Daoy (cell line): Measurements from ENCODE around the gene SULT2B1. TPM values are rescaled to one million over a fixed set of nuclear protein-coding genes. Genes with fewer than 3 reads are reported as not detected.
"Not testable (repeated sequence)": the region's sequence is repeated elsewhere in the genome, so short reads cannot be mapped to it uniquely, and the experiment has no call there.

Experiments
- DNase-seq: peaks from one replicate; pipeline ENCODE4 v3.0.0-alpha.2; 2015; ENCODE audit warnings: low read depth
- total RNA-seq: library from RNA; depleted of rRNA; stranded (reverse); fragments of >200 nt; shearing (Covaris generic); gene quantifications from 2 replicates; pipeline ENCODE4 v1.2.3, GENCODE V29; 2014

SULT2B1 gene
- total RNA-seq, 1 experiment from 2014 or later = not detected

DNA sequence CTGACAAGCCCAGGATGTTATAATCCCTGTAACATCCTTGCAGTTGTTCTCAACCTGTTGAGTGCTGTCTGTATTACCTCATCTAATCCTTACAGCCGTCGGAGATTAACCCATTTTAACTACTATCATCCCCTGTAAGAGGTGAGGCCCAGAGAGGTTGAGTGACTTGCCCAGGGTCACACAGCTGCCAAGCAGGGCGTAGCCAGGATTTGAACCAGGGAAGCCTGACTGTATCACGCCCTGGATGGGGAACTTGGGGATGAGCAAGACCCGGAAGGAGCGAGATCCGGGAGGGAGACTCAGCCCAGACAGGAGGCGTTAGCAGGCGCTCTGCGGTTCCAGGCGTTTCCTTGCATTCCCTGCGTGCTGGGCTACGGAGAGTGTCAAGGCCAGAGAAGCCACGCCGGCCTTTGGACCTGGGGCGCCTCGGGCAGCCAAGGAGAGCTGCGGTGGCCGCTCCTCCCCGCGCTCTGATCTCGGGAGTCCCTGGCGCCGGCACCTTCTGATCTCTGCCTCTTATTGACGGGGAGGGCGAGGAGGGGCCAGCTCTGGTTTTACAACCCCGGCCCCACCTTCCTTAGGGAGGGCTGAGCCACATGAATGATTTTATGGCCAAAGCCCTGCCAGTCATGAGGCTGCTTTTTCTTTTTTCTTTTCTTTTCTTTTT is 6.2 kb downstream of the SULT2B1 start:
- DNase-seq = peak; percentile 36

DNA sequence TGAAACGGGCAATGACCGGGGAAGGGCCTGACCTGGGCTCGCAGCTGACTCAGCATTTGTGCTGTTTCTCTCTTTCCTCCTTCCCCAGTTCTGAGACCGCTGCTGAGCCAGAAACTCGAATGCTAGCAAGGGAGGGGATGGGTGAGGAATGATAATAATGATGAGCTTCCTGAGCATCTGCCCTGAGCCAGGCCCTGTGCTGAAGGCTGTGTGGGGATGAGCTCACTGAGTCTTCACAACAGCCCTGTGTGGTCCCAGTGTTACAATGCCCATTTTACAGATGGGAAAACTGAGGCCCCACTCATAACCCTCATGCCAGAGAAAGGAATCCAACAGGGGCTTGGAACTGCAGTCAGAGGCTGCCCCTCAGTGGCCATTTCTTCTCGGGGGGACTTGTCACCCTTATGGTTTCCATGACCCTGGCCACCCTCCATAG is 8.1 kb downstream of the SULT2B1 start:
- no peak for DNase-seq

DNA sequence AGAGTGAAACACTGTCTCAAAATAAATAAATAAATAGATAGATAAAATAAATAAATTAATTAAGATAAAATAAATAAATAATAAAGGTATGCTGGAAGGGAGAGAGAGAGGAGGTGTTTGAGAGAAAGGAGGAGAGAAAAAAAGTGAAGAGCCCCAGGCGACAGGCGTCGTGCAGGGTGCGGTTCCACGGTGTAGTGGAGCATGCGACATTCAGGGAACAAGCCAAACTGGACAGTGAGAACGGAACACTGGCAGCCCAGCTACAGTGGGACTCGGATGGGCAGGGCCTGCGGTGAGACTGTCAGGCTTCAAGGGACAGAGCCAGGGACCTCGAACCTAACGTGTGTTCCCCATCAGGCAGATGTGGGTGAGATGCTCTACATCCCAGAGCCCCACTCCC is 9.4 kb downstream of the SULT2B1 start:
- no peak for DNase-seq

DNA sequence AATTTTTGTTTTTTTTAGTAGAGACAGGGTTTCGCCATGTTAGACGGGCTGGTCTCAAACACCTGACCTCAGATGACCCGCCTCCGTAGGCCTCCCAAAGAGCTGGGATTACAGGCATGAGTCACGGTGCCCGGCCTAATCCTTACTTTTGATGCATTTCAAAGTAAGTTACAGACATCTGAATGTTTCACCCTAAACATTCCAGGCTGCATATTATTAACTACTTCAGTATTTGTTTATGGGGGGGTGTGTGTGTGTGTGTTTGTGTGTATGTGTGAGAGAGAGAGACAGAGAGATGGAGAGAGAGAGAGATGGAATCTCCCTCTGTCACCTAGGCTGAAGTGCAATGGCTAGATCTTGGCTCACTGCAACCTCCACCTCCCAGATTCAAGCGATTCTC is 13.1 kb downstream of the SULT2B1 start:
- DNase-seq = no peak

DNA sequence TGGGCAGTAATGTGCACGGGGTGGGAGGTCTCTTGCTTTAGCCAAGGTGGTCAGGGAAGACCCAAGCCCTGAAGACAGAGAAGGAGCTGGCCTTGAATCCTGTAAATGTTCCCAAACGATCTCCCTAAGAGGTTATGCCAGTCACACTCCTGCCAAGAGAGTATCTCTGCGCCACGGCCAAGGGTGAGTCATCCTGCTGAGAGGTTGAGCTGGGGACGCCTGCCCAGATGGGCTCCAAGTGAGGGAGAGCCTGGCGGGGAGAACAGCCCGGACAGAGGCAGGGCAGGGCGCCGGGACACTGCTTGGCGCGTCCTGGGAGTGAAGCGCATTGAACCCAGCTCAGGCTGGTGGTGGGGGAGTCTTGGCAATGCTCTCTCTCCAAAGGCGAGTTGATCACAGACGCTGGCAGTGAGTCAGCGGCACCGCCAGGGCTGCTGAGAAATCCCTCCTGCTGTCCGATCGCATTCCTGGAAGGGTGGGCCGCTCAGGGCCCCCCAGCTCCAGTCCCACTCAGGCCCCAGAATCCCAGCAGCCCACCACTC is 16.4 kb downstream of the SULT2B1 start:
- peak; percentile 95 for DNase-seq

DNA sequence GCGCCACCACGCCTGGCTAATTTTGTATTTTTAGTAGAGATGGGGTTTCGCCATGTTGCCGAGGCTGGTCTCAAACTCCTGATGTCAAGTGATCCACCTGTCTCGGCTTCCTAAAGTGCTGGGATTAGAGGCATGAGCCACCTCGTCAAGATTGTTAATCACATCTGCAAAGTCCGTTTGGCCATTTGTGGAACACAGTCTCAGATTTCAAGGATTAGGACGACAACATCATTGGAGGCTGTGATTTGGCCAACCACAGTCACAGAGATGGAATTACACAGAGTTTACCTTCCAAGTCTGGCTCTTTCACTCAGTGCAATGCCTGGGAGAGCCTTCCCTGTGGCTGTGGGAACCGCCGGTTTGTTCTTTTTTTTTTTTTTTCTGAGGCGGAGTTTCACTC is 17.8 kb downstream of the SULT2B1 start:
- peak; percentile 50 for DNase-seq

DNA sequence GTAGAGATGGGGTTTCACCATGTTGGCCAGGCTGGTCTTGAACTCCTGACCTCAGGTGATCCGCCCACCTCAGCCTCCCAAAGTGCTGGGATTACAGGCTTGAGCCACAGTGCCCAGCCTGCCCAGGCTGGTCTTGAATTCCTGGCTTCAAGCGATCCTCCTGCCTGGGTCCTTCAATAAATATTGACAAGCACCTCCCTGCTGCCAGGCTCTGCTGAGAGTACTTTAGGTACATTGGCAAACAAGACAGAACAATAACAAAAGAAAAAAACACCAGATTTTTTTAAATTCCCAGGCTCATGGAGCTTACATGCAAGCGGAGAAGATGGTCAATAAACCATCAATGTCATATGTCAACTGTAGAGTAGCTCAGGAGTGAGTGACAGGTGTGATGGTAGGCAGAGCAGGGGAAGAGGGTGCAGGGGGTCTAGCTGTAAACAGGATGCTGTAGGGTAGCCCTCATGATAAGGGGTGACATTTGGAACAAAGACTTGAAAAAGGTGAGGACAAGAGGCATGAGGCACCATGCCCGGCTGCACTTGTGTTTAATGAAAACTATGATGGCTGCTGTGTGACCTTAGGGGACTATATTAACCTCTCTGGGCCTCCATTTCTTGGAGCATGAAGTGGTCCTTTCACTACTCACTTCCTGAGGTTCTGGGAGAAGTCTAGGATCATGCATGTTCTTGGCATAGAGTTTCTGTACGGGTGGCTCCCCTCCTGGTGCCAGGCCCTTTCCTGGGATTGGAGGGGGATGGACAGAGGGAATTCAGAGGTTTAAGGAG is 19.6 kb downstream of the SULT2B1 start:
- no peak for DNase-seq

DNA sequence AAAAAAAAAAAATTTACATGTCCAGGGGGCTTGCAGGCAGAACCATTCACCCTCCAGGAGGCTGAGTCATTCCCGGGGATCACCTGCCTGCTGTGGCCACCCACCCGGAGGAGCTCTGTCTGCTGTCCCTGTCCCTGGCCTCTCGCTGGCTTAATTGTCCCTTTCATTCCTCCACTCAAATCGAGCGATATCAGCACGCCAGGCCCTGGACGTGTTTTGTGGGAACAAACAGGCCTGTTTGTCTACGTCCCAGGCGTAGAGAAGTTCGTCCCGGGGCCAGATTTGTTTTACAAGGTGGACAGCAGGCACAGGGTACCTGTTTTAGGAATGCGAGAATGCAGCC is 21.2 kb downstream of the SULT2B1 start:
- DNase-seq = no peak

DNA sequence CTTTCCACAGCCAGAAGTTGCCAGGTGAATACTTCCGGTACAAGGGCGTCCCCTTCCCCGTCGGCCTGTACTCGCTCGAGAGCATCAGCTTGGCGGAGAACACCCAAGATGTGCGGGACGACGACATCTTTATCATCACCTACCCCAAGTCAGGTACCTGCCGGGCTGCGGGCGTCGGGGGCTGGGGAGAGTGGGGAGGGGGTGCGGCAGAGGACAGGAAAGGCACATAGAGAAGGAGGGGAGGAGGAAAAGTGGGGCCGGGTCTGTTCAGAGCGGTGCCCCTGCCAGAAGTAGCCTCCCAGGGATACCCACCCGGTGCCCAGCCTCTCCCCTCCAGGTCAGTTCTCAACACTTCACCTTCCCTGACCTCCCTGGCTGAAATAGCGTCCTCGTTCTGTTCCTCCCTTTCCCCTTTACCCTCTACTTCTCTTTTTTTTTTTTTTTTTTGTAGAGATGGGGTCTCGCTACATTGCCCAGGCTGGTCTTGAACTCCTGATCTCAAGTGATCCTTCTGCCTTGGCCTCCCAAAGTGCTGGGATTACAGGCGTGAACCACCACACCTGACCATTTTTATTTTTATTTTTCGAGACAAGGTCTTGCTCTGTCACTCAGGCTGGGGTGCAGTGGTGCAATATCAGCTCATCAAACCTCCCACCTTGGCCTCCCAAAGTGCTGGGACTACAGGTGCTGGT is 24.1 kb downstream of the SULT2B1 start:
- DNase-seq = no peak

DNA sequence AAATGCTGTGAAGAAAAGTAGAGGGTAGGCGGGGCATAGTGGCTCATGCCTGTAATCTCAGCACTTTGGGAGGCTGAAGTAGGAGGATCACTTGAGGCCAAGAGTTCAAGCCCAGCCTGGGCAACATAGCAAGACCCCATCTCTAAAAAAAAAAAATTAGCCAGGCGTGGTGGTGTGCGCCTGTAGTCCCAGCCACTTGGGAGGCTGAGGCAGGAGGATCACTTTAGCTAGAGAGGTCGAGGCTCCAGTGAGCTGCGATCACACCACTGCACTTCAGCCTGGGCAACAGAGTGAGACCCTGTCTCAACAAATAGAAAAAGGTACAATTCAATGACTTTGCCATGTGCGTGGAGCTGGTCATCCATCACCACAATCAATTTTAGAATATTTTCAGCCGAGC is 25.9 kb downstream of the SULT2B1 start:
- DNase-seq = not testable (repeated sequence)

DNA sequence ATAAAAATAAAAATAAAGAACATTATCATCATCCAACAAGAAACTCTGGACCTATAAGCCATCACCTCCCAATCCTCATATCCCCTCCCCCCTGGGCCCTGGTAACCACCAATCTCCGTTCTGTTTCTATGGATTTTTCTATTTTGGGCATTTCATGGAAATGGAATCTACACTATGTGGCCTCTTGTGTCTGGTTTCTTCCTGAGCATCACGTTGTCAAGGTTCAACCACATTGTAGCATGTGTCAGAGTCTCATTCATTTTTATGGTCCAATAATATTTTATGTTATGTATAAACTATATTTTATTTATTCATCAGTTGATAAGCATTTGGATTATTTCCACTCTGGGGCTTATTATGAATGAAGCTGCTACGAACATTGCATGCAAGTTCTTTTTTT is 26.9 kb downstream of the SULT2B1 start:
- no peak for DNase-seq

DNA sequence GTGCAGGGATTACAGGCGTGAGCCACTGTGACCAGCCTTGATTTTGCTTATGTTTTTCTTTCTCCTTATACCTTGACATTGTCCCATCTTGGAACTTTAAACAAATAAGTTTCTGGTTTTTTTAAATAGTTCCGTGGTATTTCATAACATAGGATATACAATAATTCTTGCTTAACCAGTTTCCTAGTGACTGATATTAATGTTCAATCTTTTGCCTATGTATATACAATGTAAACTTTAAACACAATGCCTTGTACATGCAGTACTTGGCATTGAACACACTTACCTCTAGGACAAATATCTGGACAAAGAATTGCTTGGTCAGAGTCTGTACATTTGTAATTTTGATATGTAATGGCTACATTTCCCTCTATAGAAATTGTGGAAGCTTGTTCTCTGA is 30.2 kb downstream of the SULT2B1 start:
- DNase-seq = no peak

DNA sequence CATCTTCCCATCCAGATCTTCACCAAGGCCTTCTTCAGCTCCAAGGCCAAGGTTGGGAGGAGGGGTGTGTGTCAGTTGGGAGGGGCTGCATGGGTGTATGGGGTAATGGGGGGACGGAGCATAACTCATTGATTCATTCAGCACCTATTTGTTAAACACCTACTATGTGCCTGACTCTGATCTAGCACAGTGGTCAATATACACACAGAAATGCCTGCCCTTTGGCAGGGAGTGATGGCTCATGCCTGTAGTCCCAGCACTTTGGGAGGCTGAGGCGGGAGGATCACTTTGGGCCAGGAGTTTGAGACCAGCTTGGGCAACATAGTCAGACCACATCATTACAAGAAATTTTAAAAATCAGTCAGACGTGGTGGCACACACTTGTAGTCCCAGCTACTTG is 35.4 kb downstream of the SULT2B1 start:
- DNase-seq = no peak

DNA sequence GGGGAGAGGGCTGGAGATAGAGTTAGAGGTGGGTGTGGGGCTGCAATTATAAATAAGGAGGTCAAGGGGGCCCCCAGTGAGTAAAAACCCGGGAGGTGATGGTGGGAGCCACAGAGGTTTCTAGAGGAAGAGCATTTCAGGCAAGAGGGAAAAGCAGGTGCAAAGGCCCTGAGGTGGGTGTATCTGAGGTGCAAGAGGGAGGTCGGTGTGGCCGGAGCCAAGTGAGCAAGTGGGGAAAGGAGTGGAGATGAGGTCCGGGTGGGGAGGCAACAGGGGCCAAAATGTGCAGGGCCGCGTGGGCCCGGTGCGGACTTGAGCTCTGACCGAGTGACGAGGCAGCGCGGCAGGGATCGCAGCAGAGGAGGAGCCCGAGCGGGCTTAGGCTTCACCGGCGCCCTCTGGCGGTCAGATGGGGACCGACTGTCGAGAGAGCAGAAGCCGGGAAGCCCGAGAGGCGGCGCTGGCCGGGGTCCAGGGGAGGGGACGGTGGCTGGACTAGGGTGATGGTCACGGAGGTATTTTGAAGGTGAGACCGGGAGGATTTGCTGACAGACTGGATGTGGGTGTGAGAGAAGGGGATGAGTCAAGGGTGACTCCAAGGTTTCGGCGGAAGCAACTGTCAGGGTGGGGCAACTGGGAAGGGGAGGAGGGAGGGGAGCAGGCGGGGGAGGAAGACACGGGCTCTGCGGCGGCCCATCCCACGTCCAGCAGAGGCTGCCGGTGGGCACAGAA is 36.9 kb downstream of the SULT2B1 start:
- peak; percentile 93 for DNase-seq

DNA sequence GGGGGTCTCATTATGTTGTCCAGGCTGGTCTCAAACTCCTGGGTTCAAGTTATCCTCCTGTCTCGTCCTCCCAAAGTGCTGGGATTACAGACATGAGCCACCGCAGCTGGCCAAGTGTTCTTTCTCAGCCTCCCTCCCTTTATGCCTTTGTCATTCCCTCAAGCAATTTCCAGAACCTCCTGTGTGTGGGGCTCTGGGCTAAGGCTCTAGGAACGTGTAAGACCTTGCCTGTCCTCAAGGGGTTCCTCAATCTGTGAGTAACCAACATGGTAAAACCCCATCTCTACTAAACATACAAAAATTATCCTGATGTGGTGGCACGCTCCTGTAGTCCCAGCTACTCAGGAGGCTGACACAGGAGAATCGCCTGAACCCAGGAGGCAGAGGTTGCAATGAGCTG is 39.0 kb downstream of the SULT2B1 start:
- peak; percentile 9 for DNase-seq

DNA sequence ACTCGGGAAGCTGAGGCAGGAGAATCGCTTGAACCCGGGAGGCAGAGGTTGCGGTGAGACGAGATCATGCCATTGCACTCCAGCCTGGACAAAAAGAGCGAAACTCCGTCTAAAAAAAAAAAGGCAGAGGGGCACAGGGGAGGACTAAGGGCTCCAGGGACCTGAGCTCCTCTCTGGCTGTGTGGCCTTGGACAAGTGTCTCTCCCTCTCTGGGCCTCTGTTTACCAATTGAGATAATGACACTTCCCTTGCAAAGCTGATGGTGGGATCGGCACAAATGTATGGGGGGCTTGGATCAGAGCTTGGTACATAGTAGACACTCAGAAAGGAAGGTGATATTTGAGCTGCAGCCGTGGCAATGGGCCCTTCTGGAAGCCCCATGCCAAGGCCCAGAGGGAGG is 43.2 kb downstream of the SULT2B1 start:
- DNase-seq = no peak

DNA sequence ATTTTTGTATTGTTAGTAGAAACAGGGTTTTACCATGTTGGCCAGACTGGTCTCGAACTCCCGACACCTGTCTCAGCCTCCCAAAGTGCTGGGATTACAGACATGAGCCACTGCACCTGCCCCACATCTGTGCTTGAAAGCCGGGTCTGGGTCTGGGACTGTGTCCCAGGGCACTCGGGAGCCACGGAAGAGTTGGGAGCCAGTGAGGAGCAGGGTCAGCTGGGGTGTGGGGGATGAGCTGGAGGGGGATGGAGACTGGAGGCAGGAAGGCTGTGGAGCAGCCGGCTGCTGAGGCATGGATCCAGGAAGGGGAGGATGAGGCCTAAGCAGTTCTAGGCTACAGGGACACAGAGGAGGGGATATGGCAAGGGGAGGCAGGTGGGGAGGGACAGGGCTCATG is 43.9 kb downstream of the SULT2B1 start:
- DNase-seq = no peak

DNA sequence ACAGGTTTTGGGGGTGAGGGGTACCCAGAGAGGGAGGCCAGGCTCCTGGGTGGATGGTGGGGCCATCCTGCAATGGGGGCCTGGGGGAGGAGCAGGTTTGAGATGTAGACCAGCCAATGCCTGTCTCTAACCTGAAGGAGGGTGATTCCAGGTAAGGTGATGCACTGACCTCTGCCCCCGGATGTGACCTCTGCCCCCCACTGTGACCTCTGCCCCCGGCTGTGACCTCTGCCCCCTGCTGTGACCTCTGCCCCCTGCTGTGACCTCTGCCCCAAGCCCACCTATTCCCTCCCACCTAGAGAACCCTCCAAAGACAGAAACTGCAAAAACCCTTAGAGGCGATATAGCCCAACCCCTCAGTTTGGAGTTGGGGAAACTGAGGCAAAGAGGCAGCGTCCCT is 44.3 kb downstream of the SULT2B1 start:
- no peak for DNase-seq

DNA sequence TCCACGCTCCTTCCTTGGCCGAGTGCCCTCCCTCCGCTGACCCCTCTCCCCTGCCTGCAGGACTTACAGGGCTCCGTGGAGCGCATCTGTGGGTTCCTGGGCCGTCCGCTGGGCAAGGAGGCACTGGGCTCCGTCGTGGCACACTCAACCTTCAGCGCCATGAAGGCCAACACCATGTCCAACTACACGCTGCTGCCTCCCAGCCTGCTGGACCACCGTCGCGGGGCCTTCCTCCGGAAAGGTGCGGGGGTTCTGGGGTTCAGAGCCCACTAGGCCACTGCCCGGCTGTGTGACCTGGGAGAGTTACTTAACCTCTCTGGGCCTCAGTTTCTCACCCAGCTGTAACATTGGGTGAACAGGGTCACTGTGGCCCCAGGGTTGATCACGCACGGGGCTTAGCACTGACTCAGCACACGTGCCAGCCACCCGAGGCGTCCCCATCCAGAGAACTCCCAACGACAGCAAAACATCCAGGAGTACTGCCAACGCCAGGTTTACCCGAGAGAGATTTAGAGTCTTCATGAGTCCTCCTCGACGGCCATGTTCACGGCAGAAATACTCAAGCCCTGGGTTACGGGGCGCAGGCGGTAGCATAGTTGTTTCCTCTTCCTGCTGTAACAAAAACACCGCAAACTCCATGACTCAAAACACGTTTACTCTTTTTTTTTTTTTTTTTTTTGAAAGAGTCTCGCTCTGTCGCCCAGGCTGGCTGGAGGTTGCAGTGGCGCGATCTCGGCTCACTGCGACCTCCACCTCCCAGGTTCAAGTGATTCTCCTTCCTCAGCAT is 44.9 kb downstream of the SULT2B1 start:
- peak; percentile 46 for DNase-seq

DNA sequence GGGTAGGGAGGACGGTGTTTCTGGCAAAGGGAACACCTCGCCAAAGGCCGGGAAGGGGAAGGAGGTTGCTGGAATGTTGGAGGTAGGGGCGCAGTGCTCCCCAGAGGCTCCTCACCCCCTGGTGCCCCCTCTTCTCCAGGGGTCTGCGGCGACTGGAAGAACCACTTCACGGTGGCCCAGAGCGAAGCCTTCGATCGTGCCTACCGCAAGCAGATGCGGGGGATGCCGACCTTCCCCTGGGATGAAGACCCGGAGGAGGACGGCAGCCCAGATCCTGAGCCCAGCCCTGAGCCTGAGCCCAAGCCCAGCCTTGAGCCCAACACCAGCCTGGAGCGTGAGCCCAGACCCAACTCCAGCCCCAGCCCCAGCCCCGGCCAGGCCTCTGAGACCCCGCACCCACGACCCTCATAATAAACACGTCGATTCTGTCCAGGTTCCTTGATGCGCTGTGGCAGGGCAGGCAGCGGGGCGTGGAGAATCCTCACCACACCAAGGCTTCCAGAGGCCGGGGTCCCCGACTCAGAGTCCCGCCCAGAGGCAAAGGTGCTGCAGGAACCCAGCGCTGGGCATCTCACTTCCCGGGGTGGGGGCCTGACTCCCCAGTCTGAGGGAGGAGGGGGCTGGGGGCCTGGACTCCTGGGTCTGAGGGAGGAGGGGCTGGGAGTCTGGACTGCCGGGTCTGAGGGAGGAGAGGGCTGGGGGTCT is 47.2 kb downstream of the SULT2B1 start:
- DNase-seq = no peak
